ENCODE results near the gene PSME2. TPM values are rescaled to one million over a fixed set of nuclear protein-coding genes. Genes with fewer than 3 reads are reported as not detected.

The PSME2 gene
- total RNA-seq, 1 experiment from 2014 or later: 188 TPM

DNA sequence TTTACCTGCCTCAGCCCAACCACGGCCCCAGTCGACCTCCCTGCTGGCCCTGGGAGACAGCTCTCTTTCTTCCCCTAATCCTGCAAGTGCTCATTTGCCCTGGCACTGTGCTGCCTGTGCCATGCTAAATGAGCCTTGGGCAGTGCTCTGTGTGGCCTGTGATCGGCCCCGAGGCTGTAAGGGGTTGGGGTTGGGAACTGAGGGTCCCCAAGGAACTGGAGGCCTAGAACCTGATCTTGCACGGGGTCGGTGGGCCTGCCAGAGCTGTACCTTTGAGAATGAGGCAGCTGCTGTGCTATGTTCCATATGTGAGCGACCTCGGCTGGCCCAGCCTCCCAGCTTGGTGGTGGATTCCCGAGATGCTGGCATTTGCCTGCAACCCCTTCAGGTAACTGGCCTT, 3.7 kb upstream of the PSME2 start:
- no TSS peak for BruUV-seq (replicated peaks)
- no peaks in the 10 kb centered on the region for H3K27me3 ChIP-seq (ENCODE audit: control insufficient read depth, insufficient read depth, low read length)
- H3K4me1 ChIP-seq (ENCODE audit: control insufficient read depth, insufficient read depth, low read length): peaks cover 6% of the 10 kb centered on the region; the same call in 1 of the 2 replicates
- no peak overlapping the region for H3K4me3 ChIP-seq (ENCODE audit: low read depth in 2 of 2, low read length in 2 of 2)
- TF ChIP-seq SIN3A (IDR thresholded peaks at IDR 0.05; ENCODE audit: borderline replicate concordance, insufficient read depth, low read depth, low read length): no peak
- CTCF ChIA-PET: interaction anchor here (0.9 kb wide), 1 partner anchor 59 kb away, joined by 3 read pairs; no protein-coding TSS in a partner anchor
- intact Hi-C loops (cut with micrococcal nuclease; ENCODE audit: unreplicated experiment) (no loop called here), in situ Hi-C loops (cut with HindIII; ENCODE audit: low pct_unique_long_range_greater_than_20kb, low sequenced_read_pairs) (no loop called here)
- peaks cover 6% of the 10 kb centered on the region for H3K36me3 ChIP-seq (ENCODE audit: control insufficient read depth, insufficient read depth, low read length)
- H3K27ac ChIP-seq (ENCODE audit: low read length): no peak overlapping the region
- POLR2A ChIA-PET: no interaction called here
- ATAC-seq (no peak), DNase-seq (ENCODE audit: low read depth, low spot score) (no peak)
- H3K9me3 ChIP-seq (ENCODE audit: control insufficient read depth, insufficient read depth, low read depth, low read length): no peaks in the 10 kb centered on the region

DNA sequence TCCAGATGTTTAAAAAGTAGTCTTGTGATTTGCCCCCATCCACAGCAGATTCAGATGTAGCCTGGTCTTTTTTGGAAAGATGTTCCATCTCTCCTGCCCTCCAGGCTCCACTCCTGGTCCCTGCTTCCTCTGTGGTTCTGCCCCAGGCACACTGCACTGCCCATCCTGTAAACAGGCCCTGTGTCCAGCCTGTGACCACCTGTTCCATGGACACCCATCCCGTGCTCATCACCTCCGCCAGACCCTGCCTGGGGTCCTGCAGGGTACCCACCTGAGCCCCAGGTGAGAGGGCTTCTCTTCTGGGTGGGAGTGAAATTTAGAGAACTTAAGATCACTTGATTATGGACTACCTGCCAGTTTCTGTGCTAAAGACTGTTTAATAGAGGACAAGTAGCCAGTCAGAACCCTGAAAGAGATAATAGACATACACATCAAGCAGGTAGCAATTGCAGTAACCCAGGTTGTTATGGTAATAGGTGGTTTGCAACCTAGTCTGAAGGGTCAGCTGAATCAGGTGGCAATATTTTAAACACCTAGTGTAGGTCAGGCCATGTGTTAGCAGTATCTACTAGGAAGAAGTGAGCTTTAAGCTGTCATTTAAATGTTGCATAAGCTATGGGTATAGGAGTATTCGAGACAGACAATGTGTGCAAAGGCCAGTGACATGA, 3.0 kb upstream of the PSME2 start:
- Histone ChIP-seq H3K4me3 (ENCODE audit: low read depth in 2 of 2, low read length in 2 of 2) (no peak overlapping the region), H3K27me3 (ENCODE audit: control insufficient read depth, insufficient read depth, low read length) (no peaks in the 10 kb centered on the region), H3K27ac (ENCODE audit: low read length) (no peak overlapping the region), H3K4me1 (ENCODE audit: control insufficient read depth, insufficient read depth, low read length) (peaks cover 6% of the 10 kb centered on the region; the same call in 1 of the 2 replicates), H3K36me3 (ENCODE audit: control insufficient read depth, insufficient read depth, low read length) (peaks cover 3% of the 10 kb centered on the region), H3K9me3 (ENCODE audit: control insufficient read depth, insufficient read depth, low read depth, low read length) (no peaks in the 10 kb centered on the region)
- BruUV-seq (replicated peaks): no TSS peak
- in situ Hi-C loops (cut with HindIII; ENCODE audit: low pct_unique_long_range_greater_than_20kb, low sequenced_read_pairs) (no loop called here), intact Hi-C loops (cut with micrococcal nuclease; ENCODE audit: unreplicated experiment) (no loop called here)
- ChIA-PET CTCF (interaction anchor here (0.9 kb wide), 1 partner anchor 59 kb away, joined by 3 read pairs; no protein-coding TSS in a partner anchor), POLR2A (no interaction called here)
- DNase-seq (ENCODE audit: low read depth, low spot score) (no peak), ATAC-seq (no peak)
- TF ChIP-seq POLR2AphosphoS5 (IDR thresholded peaks at IDR 0.05; ENCODE audit: low read depth, low read length) (no peak), SIN3A (IDR thresholded peaks at IDR 0.05; ENCODE audit: borderline replicate concordance, insufficient read depth, low read depth, low read length) (no peak)
- TF ChIP-seq, protein P1, sequence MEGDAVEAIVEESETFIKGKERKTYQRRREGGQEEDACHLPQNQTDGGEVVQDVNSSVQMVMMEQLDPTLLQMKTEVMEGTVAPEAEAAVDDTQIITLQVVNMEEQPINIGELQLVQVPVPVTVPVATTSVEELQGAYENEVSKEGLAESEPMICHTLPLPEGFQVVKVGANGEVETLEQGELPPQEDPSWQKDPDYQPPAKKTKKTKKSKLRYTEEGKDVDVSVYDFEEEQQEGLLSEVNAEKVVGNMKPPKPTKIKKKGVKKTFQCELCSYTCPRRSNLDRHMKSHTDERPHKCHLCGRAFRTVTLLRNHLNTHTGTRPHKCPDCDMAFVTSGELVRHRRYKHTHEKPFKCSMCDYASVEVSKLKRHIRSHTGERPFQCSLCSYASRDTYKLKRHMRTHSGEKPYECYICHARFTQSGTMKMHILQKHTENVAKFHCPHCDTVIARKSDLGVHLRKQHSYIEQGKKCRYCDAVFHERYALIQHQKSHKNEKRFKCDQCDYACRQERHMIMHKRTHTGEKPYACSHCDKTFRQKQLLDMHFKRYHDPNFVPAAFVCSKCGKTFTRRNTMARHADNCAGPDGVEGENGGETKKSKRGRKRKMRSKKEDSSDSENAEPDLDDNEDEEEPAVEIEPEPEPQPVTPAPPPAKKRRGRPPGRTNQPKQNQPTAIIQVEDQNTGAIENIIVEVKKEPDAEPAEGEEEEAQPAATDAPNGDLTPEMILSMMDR (IDR thresholded peaks at IDR 0.05): no peak

DNA sequence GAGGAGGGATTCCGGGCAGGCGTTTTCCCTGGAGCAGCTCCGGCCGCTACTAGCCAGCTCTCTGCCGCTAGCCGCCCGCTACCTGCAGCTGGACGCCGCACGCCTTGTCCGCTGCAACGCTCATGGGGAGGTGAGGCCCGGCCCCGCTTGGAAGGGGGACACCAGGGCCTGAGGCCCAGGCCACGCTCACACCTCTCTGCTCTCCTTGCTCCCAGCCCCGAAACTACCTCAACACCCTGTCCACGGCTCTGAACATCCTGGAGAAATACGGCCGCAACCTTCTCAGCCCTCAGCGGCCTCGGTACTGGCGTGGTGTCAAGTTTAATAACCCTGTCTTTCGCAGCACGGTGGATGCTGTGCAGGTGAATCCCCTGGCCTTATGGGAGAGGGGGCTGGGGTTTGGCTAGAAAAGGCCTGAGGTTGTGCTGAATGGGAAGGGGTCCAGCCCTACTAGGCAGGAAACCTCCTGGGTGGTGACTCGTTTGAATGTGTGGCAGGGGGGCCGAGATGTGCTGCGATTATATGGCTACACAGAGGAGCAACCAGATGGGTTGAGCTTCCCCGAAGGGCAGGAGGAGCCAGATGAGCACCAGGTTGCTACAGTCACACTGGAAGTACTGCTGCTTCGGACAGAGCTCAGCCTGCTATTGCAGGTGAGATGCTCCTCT, 1.5 kb upstream of the PSME2 start:
- TF ChIP-seq SIN3A (IDR thresholded peaks at IDR 0.05; ENCODE audit: borderline replicate concordance, insufficient read depth, low read depth, low read length): no peak
- TF ChIP-seq, protein P2, sequence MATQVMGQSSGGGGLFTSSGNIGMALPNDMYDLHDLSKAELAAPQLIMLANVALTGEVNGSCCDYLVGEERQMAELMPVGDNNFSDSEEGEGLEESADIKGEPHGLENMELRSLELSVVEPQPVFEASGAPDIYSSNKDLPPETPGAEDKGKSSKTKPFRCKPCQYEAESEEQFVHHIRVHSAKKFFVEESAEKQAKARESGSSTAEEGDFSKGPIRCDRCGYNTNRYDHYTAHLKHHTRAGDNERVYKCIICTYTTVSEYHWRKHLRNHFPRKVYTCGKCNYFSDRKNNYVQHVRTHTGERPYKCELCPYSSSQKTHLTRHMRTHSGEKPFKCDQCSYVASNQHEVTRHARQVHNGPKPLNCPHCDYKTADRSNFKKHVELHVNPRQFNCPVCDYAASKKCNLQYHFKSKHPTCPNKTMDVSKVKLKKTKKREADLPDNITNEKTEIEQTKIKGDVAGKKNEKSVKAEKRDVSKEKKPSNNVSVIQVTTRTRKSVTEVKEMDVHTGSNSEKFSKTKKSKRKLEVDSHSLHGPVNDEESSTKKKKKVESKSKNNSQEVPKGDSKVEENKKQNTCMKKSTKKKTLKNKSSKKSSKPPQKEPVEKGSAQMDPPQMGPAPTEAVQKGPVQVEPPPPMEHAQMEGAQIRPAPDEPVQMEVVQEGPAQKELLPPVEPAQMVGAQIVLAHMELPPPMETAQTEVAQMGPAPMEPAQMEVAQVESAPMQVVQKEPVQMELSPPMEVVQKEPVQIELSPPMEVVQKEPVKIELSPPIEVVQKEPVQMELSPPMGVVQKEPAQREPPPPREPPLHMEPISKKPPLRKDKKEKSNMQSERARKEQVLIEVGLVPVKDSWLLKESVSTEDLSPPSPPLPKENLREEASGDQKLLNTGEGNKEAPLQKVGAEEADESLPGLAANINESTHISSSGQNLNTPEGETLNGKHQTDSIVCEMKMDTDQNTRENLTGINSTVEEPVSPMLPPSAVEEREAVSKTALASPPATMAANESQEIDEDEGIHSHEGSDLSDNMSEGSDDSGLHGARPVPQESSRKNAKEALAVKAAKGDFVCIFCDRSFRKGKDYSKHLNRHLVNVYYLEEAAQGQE (IDR thresholded peaks at IDR 0.05; ENCODE audit: insufficient read depth in 1 of 2, low read depth in 2 of 2, low read length in 1 of 2): no peak
- Histone ChIP-seq H3K9me3 (ENCODE audit: control insufficient read depth, insufficient read depth, low read depth, low read length) (no peaks in the 10 kb centered on the region), H3K36me3 (ENCODE audit: control insufficient read depth, insufficient read depth, low read length) (peaks cover 3% of the 10 kb centered on the region), H3K4me1 (ENCODE audit: control insufficient read depth, insufficient read depth, low read length) (peaks cover 6% of the 10 kb centered on the region; the same call in 1 of the 2 replicates), H3K27ac (ENCODE audit: low read length) (peak overlapping the region; percentile 75), H3K4me3 (ENCODE audit: low read depth in 2 of 2, low read length in 2 of 2) (peak overlapping the region; percentile 87 to 96), H3K27me3 (ENCODE audit: control insufficient read depth, insufficient read depth, low read length) (no peaks in the 10 kb centered on the region)
- ChIA-PET POLR2A (no interaction called here), CTCF (interaction anchor here (1.2 kb wide), 1 partner anchor 284 kb away, joined by 4 read pairs; no protein-coding TSS in a partner anchor)
- ATAC-seq (0 out of 2 replicates have a peak, but pooled peaks have one; percentile 0), DNase-seq (ENCODE audit: low read depth, low spot score) (no peak)
- intact Hi-C loops (cut with micrococcal nuclease; ENCODE audit: unreplicated experiment): no loop called here
- BruUV-seq (replicated peaks): TSS peak; percentile 66
- in situ Hi-C loops (cut with HindIII; ENCODE audit: low pct_unique_long_range_greater_than_20kb, low sequenced_read_pairs): no loop called here
